Adrenal gland (tissue), 12 donors: Measurements from ENCODE around the gene SPON2. TPM values are rescaled to one million over a fixed set of nuclear protein-coding genes. Genes with fewer than 3 reads are reported as not detected.

Source experiments
- DNase-seq, 7 donors: peaks; one replicate each; pipeline ENCODE4 v3.0.0-alpha.2; 2019 to 2020
- H3K27ac ChIP-seq, 5 donors: fragments of 200-600 bp; sonication (generic) in 4 of 5; 1 replicate in 3 of 5; 2 replicates in 2 of 5; pipeline versions ENCODE4 v1.5.1 to v1.8.0; 2016 to 2020; ENCODE audit warnings: mild to moderate bottlenecking in 1 of 5
- H3K27me3 ChIP-seq: fragments of 200-600 bp; 2 replicates; pipeline ENCODE4 v1.8.0; 2021
- H3K36me3 ChIP-seq, 2 donors: fragments of 200-600 bp; replicated peaks in 1 of 2; 1 replicate in 1 of 2; 2 replicates in 1 of 2; pipeline versions ENCODE4 v1.5.1 to v1.8.0; 2018 to 2022
- H3K4me1 ChIP-seq, 2 donors: fragments of 200-600 bp; replicated peaks in 1 of 2; 1 replicate in 1 of 2; 2 replicates in 1 of 2; pipeline versions ENCODE4 v1.5.1 to v1.8.0; 2018 to 2021
- H3K4me3 ChIP-seq, 4 donors: fragments of 200-600 bp; sonication (generic) in 3 of 4; one replicate each; pipeline ENCODE4 v1.5.1; 2016 to 2018
- H3K9me3 ChIP-seq, 3 donors: fragments of 200-600 bp; sonication (generic) in 1 of 3; replicated peaks in 1 of 3; 1 replicate in 2 of 3; 2 replicates in 1 of 3; pipeline versions ENCODE4 v1.5.1 to v1.8.0; 2016 to 2021
- POLR2A ChIP-seq, 2 donors: fragments of 450-650 bp; IDR thresholded peaks; one replicate each; pipeline ENCODE4 v1.6.1; 2017; ENCODE audit warnings: antibody characterized with exemption in 2 of 2, mild to moderate bottlenecking in 2 of 2, moderate library complexity in 1 of 2
- WGBS, 4 donors: extraction: QIAGEN DNeasy Blood & Tissue Kit in 2 of 4; methylation state at CpG; one replicate each; pipeline versions ENCODE4 v1.1.5 to v1.1.7; 2013 to 2017; 5-methylcytosine and 5-hydroxymethylcytosine counted together
- intact Hi-C, 2 donors: fragments of 100-400 bp; cut with DNase I; formaldehyde crosslinking; loops; one replicate each; pipeline versions ENCODE4 v1.14.1 to v1.15.0; 2022 to 2023
- polyA plus RNA-seq, 3 donors: library from polyadenylated mRNA; stranded (reverse); fragments of 200-250 nt in 2 of 3; fragments of 350-450 nt in 1 of 3; fragmentation: Illumina TruSeq in 1 of 3; extraction: RNeasy Lipid Tissue Mini Kit (QIAGEN cat#74804) in 1 of 3; gene quantifications; one replicate each; pipeline ENCODE4 v1.2.3, GENCODE V29; 2013 to 2014
- total RNA-seq, 9 donors: library from RNA; depleted of rRNA in 4 of 9; stranded (reverse); fragments of >200 nt in 4 of 9; fragments of 120-200 nt in 1 of 9; fragmentation: NEBNext Ultra II Directional in 1 of 9; extraction: Animal tissue kit (Norgen Biotek cat#: 25700) in 1 of 9; gene quantifications; one replicate each; pipeline versions ENCODE4 v1.1.0 to v1.2.4, GENCODE V29; 2013 to 2023
- TF ChIP-seq, protein P1 (sequence below), 6 experiments: fragments of 450-650 bp in 4 of 6; fragments of 200-600 bp in 2 of 6; sonication (generic) in 1 of 6; IDR thresholded peaks; 1 replicate in 5 of 6; 2 replicates in 1 of 6; pipeline versions ENCODE4 v1.5.1 to v1.8.0; 2016 to 2021; ENCODE audit warnings: antibody characterized with exemption in 6 of 6, mild to moderate bottlenecking in 2 of 6, moderate library complexity in 1 of 6
- donor health status: healthy with polysubstance abuse.
- donor health status: Bipolar disorder and iron deficiency.
- donor health status: DM: yes; HTN: yes; CAD: no.
- donor health status: DM: no; HTN: no; CAD: no.
- donor health status: DM: no; HTN: no; CAD: no.
- donor health status: DM: yes; HTN: yes; CAD: no.

SPON2 gene
- total and polyA plus RNA-seq, 12 donors = 4.1 to 206 (median 73.3) TPM

DNA sequence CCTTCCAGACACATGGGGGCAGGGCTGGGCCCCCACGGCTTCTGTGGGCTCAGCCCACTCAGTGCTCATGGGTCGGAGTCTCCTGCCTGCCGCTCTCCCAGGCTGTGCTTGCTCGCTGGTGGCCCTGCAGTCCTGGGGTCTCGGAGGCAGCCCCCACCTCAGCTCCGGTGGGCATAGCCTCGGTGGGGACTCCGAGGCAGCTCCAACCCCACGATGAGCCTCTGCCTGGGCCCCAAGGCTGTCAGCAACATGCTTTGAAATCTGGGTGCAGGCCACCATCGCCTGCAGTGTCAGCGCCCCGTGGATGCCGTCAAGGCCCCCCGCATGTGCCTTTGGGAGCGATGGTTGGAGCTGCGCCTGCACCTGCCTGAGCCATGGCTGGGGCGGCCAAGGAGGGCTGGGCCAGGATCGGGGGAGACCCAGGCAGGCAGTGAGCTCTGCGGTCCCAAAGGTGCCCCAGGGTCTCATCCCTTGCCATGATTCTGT, 30.2 kb upstream of the SPON2 start:
- Histone ChIP-seq H3K9me3 (no peaks in the 10 kb centered on the region), H3K27me3 (no peaks in the 10 kb centered on the region), H3K4me1 (peaks cover 0 to 25% of the 10 kb centered on the region in 2 donors), H3K36me3 (no peaks in the 10 kb centered on the region), H3K27ac (peak overlapping the region in 4 of 5 donors; percentile 7 to 91 (median 62)), H3K4me3 (no peak overlapping the region)
- peak in 2 of 7 donors; percentile 17 to 48 for DNase-seq
- intact Hi-C loops = no loop called here
- 84 to 90% (median 88%) methylated on average over 8 to 19 of the region's 19 CpGs for WGBS, 4 donors
- no peak for TF ChIP-seq POLR2A (IDR thresholded peaks at IDR 0.05)
- TF ChIP-seq, protein P1, sequence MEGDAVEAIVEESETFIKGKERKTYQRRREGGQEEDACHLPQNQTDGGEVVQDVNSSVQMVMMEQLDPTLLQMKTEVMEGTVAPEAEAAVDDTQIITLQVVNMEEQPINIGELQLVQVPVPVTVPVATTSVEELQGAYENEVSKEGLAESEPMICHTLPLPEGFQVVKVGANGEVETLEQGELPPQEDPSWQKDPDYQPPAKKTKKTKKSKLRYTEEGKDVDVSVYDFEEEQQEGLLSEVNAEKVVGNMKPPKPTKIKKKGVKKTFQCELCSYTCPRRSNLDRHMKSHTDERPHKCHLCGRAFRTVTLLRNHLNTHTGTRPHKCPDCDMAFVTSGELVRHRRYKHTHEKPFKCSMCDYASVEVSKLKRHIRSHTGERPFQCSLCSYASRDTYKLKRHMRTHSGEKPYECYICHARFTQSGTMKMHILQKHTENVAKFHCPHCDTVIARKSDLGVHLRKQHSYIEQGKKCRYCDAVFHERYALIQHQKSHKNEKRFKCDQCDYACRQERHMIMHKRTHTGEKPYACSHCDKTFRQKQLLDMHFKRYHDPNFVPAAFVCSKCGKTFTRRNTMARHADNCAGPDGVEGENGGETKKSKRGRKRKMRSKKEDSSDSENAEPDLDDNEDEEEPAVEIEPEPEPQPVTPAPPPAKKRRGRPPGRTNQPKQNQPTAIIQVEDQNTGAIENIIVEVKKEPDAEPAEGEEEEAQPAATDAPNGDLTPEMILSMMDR (IDR thresholded peaks at IDR 0.05) = no peak

DNA sequence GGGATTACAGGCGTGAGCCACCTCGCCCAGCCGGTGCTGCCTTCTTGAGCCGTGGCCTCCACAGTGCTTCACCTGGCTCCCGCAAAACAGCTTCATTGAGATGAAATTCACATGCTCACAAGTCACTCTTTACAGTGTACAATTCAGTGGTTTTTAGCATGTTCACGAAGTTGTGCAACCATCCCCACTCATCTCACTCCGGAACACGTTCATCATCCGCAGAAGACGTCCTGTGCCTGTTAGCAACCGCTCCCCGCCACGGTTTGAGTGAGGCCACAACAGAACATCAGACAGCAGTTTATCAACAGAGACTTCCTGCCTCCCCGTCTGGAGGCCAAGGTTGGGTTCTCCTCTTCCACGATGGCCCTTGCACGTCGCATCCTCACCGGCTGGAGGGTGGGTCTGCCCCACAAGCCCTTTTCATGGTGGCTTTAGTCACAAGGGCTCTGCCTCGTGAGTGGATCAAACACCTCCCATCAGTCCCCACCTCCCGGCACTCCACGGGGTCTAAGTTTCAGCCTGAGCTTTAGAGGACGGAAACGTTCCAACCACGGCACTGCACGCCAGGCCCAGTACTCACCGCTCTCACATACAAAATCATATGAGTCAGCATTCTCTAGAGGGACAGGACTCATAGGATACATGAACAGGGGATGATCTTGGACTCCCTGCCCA, 29.6 kb upstream of the SPON2 start:
- peaks cover 0 to 24% of the 10 kb centered on the region in 2 donors for H3K4me1 ChIP-seq
- no peaks in the 10 kb centered on the region for H3K27me3 ChIP-seq
- DNase-seq = peak; percentile 27 to 89 (median 66)
- peak overlapping the region in 4 of 5 donors; percentile 7 to 91 (median 62) for H3K27ac ChIP-seq
- H3K9me3 ChIP-seq = no peaks in the 10 kb centered on the region
- WGBS, 4 donors = 61 to 74% (median 72%) methylated on average over 21 to 26 of the region's 26 CpGs
- intact Hi-C loops = no loop called here
- TF ChIP-seq POLR2A (IDR thresholded peaks at IDR 0.05) = no peak
- TF ChIP-seq, protein P1 (IDR thresholded peaks at IDR 0.05) = no peak
- no peak overlapping the region for H3K4me3 ChIP-seq
- H3K36me3 ChIP-seq = no peaks in the 10 kb centered on the region

DNA sequence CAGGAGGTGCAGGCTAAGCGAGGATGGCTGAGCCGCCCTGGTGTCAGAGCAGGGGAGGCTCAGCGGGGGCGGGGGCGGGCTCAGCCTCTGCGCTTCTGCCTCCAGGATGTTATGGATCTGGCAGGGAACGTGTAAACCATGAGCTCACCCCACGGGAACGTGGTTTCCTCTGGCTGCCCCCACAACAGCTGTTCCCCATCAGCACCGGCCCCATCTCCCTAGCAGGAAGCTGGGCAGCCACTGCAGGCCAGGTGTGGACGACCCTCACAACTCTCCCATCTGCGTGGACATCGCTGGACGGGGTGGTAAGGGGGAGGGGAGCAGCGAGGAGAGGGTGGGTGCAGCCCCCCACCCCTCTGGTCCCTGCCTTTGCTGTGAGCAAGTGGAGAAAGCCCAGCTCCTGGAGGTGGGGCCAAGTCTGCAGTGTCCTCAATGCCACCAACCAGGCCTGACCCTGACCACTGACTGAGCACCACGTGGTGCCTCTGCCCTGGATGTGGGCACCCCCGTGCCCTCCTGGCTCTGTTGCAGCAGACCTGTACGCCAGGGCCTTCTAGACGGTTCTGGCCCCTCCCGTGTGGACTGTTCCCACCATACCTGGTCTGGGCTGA, 28.1 kb upstream of the SPON2 start:
- DNase-seq = peak in 4 of 7 donors; percentile 34 to 61 (median 41)
- H3K27ac ChIP-seq = peak overlapping the region in 3 of 5 donors; percentile 0 to 91 (median 67)
- TF ChIP-seq POLR2A (IDR thresholded peaks at IDR 0.05) = no peak
- TF ChIP-seq, protein P1 (IDR thresholded peaks at IDR 0.05) = no peak
- no peaks in the 10 kb centered on the region for H3K9me3 ChIP-seq
- peaks cover 0 to 24% of the 10 kb centered on the region in 2 donors for H3K4me1 ChIP-seq
- no peaks in the 10 kb centered on the region for H3K36me3 ChIP-seq
- no peaks in the 10 kb centered on the region for H3K27me3 ChIP-seq
- intact Hi-C loops = no loop called here
- 37 to 85% (median 47%) methylated on average over 9 to 20 of the region's 20 CpGs for WGBS, 4 donors
- H3K4me3 ChIP-seq = peak overlapping the region in 1 of 4 donors; percentile 26

GRCh38 chr4:1199556-1200331, 27.4 kb upstream of the SPON2 start:
- 78 to 82% (median 81%) methylated on average over 15 to 27 of the region's 27 CpGs for WGBS, 4 donors
- Histone ChIP-seq H3K27me3 (no peaks in the 10 kb centered on the region), H3K36me3 (no peaks in the 10 kb centered on the region), H3K4me3 (no peak overlapping the region), H3K4me1 (peaks cover 0 to 24% of the 10 kb centered on the region in 2 donors), H3K9me3 (no peaks in the 10 kb centered on the region), H3K27ac (peak overlapping the region in 2 of 5 donors; percentile 0 to 91)
- peak in 2 of 7 donors; percentile 19 to 48 for DNase-seq
- intact Hi-C loops = no loop called here
- no peak for TF ChIP-seq POLR2A (IDR thresholded peaks at IDR 0.05)
- TF ChIP-seq, protein P1 (IDR thresholded peaks at IDR 0.05) = no peak
